ENCODE results near the gene ZNF574.
"Not testable (repeated sequence)": the region's sequence is repeated elsewhere in the genome, so short reads cannot be mapped to it uniquely, and the experiment has no call there.

Gene ZNF574

GRCh38 chr19:42080764-42081375 is 4.9 kb downstream of the ZNF574 start:
- no peak for DNase-seq

GRCh38 chr19:42081584-42082203 is 5.7 kb downstream of the ZNF574 start:
- DNase-seq: no peak

DNA sequence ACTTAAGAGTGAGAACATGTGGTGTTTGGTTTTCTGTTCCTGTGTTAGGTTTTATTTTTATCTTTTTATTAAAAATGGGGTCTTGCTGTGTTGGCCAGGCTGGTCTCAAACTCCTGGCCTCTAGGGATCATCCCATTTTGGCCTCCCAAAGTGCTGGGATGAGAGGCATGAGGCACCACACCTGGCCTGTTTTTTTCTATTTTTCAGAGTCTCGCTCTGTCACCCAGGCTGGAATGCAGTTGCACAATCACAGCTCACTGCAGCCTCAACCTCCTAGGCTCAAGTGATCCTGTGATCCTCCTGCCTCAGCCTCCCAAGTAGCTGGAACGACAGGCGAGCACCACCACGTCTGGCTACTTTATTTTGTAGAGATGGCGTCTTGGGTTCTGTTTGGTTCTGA is 7.6 kb downstream of the ZNF574 start:
- no peak for DNase-seq

- DNase-seq: no peak
These were observed 10.3 kb downstream of the ZNF574 start for GRCh38 chr19:42086188-42086736.

GRCh38 chr19:42086770-42087550 is 11.0 kb downstream of the ZNF574 start:
- DNase-seq: no peak

DNA sequence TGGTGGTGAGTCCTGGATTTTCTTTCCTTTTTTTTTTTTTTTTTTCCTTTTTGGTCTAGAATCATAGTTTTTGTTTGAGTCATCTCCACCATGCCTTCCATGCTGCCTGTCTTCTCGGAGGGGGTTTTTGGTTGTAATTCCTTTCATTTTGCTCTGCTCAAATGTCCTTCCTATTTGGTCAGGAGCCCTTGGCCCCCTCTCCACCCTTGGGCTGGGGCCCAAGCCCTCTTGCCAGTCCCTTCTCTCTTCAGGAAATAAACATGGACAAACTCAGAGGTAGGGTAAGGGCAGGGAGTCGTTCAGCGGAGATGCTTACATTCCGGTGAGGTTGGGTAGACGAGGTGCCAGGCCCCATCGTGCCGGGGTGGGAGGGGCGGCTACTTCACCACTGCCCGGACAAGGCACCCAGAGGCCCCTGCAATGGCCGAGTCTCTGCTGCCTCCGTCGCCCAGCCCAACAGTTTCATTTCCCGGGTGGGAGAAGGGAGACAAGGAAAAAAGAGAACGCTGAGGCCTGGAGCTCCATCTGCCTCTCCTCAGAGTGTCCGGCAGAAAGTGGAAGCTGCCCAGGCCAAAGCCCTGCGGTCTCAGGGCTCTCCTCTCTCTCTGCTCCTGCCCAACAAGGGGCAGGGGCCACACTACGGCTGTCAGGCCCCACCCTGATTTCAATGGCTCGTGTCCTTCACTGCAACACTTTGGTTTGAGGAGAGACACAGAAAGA is 12.7 kb downstream of the ZNF574 start:
- DNase-seq: no peak

DNA sequence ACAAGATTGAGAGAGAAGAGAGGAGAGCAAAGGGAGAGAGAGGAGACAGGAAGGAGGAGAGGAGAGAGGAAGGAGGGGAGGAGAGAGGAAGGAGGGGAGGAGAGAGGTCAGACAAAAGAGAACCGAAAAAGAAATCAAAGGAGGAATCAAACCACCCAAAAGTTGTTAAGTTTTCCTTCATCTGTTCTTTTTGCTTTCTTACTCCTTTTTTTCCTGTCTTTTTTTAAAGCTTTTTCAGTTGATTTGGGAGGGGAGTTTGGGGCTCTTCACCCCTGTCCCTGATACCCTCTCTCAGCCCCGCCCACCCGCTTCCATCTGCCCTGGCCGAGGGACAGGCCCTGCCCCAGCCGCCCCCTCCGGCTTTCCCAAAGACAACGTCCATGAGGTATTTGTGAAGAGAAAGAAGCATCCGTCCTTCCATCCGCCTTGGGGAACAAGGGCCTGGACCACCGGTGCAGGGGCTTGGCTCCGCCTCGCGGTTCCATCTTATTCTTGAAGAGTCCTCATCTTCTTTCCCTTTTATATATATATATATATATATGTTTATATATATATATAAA is 13.3 kb downstream of the ZNF574 start:
- no peak for DNase-seq

- DNase-seq: no peak
These were observed 13.8 kb downstream of the ZNF574 start for GRCh38 chr19:42089772-42090171.

DNA sequence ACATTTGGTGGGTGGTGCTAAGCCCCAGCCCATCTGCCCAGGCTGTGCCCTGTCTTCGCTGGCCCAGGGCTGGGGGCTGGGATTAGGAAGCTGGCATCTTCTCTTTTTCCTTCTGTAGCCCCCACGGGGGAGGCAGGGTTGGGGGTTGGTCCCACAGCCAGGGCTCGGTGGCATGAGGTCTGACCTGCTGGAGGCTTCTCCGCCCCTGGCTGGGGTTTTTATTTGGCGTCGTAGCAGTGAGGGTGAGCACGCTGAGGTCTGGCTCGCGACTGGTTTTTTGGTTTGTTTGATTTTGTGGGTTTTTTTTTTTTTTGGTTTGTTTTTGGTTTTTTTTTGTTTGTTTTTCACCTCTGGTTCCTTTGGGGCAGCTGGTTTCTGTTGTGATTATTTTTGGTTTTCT is 14.7 kb downstream of the ZNF574 start:
- no peak for DNase-seq

DNA sequence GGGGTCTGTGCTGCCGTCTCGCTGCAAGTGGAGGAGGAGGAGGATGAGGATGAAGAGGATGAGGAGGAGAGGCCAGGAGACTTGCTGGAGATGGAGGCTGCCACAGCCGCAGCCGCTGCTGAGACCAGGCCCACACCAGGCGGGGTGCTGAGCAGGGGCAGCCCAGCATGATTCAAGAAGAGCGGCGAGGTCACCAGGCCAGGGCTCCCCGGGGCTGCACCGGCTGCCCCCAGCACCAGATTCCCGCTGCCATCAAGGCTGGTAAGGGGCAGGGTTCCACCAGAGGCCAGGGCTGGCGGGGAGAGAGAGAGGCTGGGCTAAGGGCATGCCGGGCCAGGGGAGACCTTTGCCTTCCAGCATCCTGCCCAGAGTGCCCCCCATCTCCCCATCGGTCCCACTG is 15.3 kb downstream of the ZNF574 start:
- no peak for DNase-seq

DNA sequence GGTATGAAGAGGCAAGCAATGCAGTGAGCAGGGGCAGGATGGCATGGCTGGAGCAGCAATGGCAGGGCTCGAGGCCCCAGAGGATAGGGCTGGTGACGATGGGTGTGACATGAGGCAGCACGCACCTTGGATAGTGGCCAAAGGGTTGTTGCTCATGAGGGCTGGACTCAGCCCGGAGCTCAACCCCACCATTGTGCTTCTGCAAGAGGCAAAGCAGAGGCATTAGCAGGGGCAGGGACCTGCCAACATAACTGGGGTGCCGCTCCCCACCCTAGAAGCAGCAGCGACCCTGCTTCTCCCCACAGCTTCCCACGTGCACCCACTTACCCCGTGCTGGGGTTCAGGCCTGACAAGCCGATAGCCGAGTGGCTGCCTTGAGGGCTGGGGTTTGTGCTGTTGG is 15.8 kb downstream of the ZNF574 start:
- no peak for DNase-seq

DNA sequence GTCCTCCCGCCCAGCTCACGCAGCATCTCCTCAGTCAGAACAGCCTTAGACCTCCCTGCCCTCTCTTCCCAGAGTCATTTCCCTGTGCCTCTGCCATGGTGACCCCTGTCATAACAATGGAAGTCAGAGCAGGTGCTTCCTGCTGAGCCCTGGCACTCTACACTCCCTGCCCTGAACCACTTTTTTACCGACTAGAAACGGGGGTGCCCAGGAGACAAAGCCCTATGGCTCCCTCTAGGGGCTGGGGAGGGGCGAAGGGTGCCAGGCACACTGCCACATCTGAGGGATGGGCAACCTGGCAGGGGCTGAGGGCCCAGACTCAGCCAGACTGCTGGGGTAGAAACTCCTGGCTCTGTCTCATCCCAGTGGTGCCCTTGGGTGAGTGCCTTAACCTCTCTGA is 16.4 kb downstream of the ZNF574 start:
- no peak for DNase-seq

- DNase-seq: no peak
These were observed 17.5 kb downstream of the ZNF574 start for GRCh38 chr19:42093505-42093904.

DNA sequence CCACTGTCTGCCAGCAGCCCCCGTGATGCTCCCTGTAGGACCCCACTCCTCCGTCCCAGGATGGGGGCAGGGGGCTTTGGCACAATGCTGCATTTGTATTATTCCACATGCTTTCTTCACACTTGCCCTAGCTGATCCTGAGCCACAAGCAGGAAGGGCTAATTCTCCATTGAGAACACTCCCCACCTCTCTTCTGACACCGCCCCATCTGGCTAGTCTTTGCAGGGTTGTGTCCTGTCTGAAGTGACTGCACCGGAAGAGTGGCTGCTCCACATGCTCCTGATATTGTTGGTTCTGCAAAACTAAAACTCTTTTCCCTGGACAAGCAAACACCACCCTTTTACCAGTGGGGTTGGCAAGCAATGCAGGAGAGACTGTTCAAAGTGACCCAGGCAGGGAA is 18.0 kb downstream of the ZNF574 start:
- no peak for DNase-seq

GRCh38 chr19:42095142-42095813 is 19.3 kb downstream of the ZNF574 start:
- DNase-seq: no peak

GRCh38 chr19:42095814-42096230 is 19.9 kb downstream of the ZNF574 start:
- DNase-seq: no peak

DNA sequence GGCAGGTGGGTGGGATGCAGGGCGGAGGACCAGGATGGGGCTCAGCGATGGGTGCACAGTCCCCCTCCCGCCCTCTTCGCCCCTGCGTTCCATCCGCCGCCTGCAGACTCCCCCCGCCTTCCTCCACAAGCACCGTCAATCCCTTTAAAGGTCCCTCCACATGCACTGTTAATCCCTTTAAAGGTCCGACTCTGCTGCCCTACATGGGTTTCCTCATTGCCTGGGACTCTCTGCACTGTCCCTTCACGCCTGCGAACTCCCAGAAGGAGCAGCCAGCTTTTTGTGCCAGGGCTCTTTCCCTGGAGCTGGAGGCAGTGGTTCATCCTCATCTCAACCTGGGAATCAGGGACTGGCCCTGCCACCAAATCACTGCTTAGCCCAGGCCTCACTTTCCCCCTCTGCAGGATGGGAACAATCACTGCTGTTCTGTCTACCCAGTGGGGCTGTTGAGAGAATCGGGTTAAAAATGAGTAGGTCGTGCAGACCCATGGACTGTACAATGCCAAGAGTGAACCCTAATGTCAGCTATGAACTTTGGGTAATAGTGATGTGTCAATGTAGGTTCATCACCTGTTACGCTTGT is 20.4 kb downstream of the ZNF574 start:
- no peak for DNase-seq

DNA sequence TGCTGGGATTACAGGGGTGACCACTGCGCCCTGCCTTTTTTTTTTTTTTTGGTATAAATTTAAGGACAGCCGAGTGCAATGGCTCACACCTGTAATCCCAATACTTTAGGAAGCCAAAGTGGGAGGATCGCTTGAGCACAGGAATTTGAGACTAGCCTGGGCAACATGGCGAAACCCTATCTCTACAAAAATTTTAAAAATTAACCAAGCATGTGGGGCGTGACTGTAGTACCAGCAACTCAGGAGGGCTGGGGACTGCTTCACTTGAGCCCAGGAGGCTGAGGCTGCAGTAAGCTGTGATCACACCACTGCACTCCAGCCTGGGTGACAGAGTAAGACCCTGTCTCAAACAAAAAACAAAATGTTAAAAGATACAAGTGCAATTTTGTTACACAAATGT is 21.5 kb downstream of the ZNF574 start:
- no peak for DNase-seq

DNA sequence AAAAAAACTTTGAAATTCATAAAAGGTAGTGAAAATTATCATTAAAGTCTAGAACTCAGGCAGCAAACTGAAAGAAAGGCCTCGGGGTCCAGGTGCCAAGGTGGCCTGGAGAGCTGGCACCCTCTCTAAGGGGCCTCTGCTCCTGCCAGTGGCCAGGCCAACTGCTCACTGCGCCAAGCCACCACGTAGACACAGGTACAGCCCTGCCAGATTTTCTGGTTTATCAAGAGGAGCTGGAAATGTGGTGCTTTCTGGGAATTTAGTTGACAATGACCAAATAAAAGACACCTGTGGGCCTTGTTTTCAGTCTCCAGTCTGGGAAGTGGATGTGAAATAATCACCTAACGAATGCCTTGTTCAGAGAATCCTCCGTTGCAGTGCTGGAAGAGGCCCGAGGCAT is 22.8 kb downstream of the ZNF574 start:
- no peak for DNase-seq

GRCh38 chr19:42099336-42099925 is 23.5 kb downstream of the ZNF574 start:
- DNase-seq: no peak

GRCh38 chr19:42100241-42100640 is 24.3 kb downstream of the ZNF574 start:
- not testable (repeated sequence) for DNase-seq

GRCh38 chr19:42102877-42103276 is 26.9 kb downstream of the ZNF574 start:
- DNase-seq: no peak
